ENCODE data around the gene FAM53B.
A peak's percentile ranks its signal among the peaks of the same experiment; 100 is the strongest.

- TF ChIP-seq POLR2A (IDR thresholded peaks at IDR 0.05), result no peak
- TF ChIP-seq, protein P1, sequence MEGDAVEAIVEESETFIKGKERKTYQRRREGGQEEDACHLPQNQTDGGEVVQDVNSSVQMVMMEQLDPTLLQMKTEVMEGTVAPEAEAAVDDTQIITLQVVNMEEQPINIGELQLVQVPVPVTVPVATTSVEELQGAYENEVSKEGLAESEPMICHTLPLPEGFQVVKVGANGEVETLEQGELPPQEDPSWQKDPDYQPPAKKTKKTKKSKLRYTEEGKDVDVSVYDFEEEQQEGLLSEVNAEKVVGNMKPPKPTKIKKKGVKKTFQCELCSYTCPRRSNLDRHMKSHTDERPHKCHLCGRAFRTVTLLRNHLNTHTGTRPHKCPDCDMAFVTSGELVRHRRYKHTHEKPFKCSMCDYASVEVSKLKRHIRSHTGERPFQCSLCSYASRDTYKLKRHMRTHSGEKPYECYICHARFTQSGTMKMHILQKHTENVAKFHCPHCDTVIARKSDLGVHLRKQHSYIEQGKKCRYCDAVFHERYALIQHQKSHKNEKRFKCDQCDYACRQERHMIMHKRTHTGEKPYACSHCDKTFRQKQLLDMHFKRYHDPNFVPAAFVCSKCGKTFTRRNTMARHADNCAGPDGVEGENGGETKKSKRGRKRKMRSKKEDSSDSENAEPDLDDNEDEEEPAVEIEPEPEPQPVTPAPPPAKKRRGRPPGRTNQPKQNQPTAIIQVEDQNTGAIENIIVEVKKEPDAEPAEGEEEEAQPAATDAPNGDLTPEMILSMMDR (IDR thresholded peaks at IDR 0.05), result no peak
- TF ChIP-seq EP300 (IDR thresholded peaks at IDR 0.05), result no peak
- TF ChIP-seq POLR2AphosphoS5 (IDR thresholded peaks at IDR 0.05), result peak in 2 of 4 donors; percentile 7 to 54
These were observed 58.9 kb downstream of the FAM53B start for GRCh38 chr10:124685261-124685660.
